Left lobe of liver (tissue), 2 donors: ENCODE data around the gene GUCY2C. TPM values are rescaled to one million over a fixed set of nuclear protein-coding genes. Genes with fewer than 3 reads are reported as not detected.

Source experiments
- ATAC-seq: fragments of 200-7000 bp; cut with Tn5 transposase; one replicate; pipeline ENCODE4 v1.9.1; 2020; ENCODE audit warnings: mild to moderate bottlenecking, moderate library complexity
- DNase-seq: peaks from one replicate; pipeline ENCODE4 v3.0.0-alpha.2; 2020; ENCODE audit warnings: low spot score
- total RNA-seq: library from RNA; stranded (reverse); gene quantifications from one replicate; pipeline ENCODE4 v1.2.1, GENCODE V29; 2021
- donor health status: DM: no; HTN: no; CAD: no; lungs with moderate emphysema.
- donor health status: DM: no; HTN: yes; CAD: no.

The GUCY2C gene
- total RNA-seq, 1 donor from 2014 or later: not detected

GRCh38 chr12:14629832-14630710, 66.3 kb downstream of the GUCY2C start:
- peak; percentile 68 for DNase-seq
- ATAC-seq: peak; percentile 100

- no peak for ATAC-seq
- DNase-seq: no peak
Observed at GRCh38 chr12:14628771-14629170, 67.6 kb downstream of the GUCY2C start.

DNA sequence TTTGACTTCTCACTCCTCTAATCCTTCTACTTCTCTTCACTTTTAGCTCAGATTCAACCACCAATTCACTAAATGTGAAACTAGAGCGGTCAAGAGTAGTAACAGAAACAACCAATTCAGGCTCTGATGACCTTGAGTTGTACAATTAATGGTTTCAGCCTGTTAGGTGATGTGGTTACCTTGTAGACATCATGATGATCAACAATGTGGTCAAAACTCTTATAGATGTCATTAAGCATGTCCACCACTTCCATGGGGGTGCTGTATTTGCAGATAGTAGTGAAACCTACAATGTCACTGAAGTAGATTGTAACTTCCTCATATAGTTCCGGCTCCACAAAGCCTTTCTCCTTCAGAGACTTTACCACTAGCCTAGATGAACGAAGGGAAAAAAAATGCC, 74.6 kb downstream of the GUCY2C start:
- ATAC-seq (no peak), DNase-seq (no peak)

- no peak for DNase-seq
- peak; percentile 76 for ATAC-seq
Observed at GRCh38 chr12:14619741-14620501, 76.5 kb downstream of the GUCY2C start.

DNA sequence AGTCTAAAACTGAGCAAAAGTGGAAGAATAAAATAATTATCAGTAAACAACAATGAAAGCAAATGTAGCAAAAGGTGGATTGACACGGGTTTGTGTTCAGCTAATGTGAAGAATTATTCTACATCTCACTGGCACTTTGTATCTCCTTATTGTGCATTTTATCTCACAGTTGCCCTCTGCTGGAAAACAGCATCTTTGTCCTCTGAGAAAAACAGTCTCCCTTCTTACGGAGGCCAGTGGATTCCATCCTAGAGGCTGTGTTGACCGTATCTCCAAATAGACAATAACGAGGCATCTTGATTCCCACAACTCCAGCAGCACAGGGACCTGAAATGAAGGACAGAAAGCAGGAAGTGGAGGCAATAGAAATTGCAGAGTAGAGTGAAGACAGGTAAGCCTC, 77.4 kb downstream of the GUCY2C start:
- no peak for DNase-seq
- peak; percentile 64 for ATAC-seq

DNA sequence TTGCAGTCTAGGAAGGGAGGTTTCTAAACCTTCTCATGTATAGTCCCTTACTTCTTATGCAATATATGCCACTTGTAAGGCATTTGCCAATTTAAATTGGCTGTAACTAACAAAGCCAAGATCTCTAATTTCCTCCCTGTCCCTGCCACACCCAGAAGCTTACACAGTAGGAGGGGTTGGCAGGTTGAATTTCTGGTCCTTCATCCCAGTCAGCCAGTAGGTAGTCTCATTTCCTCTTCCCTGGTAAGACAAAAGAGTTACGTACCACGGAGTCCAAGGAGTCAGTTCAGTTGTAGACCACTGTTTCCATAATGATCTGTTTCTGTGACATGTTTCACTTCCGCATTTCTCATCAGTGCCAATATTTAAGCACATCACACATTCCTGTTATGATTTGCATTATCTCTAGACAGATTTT, 81.7 kb downstream of the GUCY2C start:
- DNase-seq: no peak
- no peak for ATAC-seq

- no peak for DNase-seq
- no peak for ATAC-seq
Observed at GRCh38 chr12:14613718-14614117, 82.7 kb downstream of the GUCY2C start.

GRCh38 chr12:14612898-14613445, 83.4 kb downstream of the GUCY2C start:
- ATAC-seq (no peak), DNase-seq (no peak)

- peak; percentile 32 for ATAC-seq
- no peak for DNase-seq
Observed at GRCh38 chr12:14612250-14612649, 84.1 kb downstream of the GUCY2C start.

DNA sequence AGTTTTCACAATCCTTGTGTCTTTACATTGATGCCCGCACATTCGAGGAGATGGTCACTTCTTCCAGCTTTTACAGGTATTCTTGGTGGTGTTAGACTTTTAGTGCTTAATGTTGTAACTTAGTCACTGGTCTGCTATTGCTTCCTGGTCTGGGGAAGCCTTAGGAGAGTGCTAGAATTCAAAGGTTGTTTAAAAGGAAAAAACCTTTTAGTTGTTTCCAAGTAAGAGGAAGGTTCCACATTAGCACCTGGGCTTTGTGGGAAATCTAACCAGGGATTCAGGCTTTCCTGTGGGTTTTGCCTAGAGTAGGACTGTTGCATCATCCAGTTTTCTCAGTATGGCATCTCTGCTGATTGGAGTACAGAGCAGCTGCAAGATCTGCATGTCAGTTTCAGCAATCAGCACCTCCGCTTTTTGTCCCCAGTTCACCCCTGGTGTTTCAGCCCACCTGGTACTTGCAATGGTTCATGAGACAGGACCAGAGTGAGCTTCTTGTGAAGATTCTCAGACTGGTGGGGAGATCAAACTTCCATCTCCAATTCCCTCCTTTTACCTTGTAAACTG, 84.7 kb downstream of the GUCY2C start:
- DNase-seq (no peak), ATAC-seq (no peak)

- no peak for ATAC-seq
- no peak for DNase-seq
Observed at GRCh38 chr12:14607568-14607967, 88.8 kb downstream of the GUCY2C start.

DNA sequence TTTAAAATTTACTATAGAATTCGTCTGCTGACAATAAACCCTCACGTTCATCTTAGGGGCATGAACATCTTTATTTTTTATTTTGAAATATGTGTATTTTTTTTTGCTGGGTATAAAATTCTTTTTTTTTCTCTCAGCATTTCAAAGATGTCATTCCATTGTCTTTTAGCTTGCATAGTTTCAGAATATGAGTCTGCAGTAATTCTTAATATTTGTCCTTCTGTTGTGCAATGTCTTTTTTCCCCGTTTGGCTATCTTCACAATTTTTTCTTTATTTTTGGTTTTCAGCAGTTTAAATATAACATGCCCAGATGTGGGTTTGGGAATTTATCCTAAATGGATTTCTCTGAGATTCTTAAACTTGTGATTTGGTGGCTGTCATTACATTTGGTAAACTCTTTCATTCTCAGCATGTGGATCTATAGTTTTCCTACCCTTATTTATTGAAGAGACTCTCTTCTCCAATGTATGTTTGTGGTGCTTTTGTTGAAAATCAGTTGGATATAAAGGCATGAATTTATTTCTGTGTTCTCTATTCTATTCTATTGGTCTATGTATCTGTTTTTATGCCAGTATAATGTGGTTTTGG, 90.9 kb downstream of the GUCY2C start:
- DNase-seq: no peak

GRCh38 chr12:14601692-14602478, 94.5 kb downstream of the GUCY2C start:
- DNase-seq: no peak
- no peak for ATAC-seq

More for the DNA sequence above, 90.9 kb downstream of the GUCY2C start:
- ATAC-seq: no peak

GRCh38 chr12:14597480-14597879, 98.9 kb downstream of the GUCY2C start:
- ATAC-seq: no peak
- no peak for DNase-seq

DNA sequence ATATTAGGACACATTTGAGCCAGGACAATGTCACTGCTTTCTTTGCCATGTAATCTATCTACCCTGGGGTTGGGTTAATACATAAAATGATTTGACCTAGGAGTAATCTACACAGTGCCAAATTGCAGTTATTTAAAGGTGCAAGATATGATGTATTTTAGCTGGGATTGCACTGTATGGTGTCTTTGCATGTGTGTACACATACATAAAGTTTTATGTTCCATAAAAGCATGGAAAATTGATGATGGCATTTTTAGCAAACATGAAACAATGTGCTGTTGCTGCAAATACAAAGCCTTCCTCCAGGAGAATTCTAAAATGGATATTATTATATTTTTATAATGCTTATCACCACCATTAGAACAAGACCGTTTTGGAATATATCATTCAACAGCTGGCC, 104.7 kb downstream of the GUCY2C start:
- DNase-seq (no peak), ATAC-seq (no peak)

GRCh38 chr12:14589169-14590004, 107.0 kb downstream of the GUCY2C start:
- no peak for ATAC-seq
- DNase-seq: no peak

DNA sequence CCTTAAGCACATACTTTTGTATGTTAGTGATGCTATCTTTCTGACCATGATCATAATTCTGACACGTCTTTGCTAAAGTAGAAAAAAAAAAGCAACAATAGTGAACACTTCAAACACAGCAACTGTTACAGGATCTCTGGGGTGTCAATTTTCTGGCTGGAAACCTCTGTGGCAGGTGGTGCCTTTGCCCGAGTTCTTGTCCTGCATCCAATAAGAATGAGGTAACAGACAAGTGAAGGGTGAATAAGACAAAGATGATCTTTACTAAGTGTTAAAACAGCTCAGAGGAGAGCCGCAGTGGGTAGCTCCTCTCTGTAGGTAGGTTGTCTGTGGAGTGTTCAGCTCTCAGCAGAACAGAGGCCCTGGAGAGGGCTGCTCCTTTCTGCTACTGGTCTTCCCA, 107.8 kb downstream of the GUCY2C start:
- ATAC-seq: no peak
- DNase-seq: no peak

DNA sequence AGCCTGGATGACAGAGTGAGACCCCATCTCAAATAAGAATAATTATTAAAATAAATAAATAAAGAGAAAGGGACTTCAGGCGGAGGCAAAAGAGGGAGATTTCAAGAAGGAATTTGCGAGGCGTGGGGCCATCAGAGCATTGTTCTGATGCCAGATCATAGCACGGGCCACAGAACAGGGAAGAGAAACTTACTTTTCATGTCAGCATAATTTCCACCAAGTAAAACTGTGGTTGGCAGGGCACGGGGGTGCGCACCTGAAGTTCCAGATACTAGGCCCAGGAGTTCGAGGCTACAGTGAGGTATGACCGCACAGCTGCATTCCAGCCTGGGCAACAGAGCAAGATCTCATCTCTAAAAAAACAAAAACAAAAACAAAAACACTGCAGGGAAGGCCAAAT, 117.8 kb downstream of the GUCY2C start:
- DNase-seq: no peak
- no peak for ATAC-seq

DNA sequence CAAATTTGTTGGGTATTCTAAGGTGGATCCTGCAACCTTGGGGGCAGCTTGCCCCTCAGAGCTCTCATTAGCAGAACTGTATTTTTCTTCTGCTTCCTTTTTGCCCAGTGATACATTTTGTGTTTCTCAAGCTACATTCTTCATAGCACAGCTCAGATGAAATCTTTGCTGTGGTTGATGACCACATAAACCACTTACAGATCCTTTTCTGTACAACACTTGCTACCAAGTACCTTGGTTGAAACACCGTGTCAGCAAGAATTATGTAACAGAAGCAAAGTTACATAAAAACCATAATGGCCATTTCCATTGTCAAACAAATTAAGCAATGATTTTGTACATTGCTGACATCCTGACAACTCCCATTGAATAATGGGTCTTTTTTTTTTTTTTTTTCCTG, 119.1 kb downstream of the GUCY2C start:
- DNase-seq (no peak), ATAC-seq (no peak)
